Measurements from ENCODE around the gene SLC12A7.
"Not testable (repeated sequence)": the region's sequence is repeated elsewhere in the genome, so short reads cannot be mapped to it uniquely, and the experiment has no call there.

GRCh38 chr5:1097988-1098385, 13.9 kb downstream of the SLC12A7 start:
- not testable (repeated sequence) for TF ChIP-seq SUZ12 (IDR thresholded peaks at IDR 0.05; ENCODE audit: extremely low read depth, insufficient read depth, insufficient read length); ZNF274 (IDR thresholded peaks at IDR 0.05; ENCODE audit: low read depth, low read length)

Measured in NT2/D1 (cell line).